ENCODE results near the gene MARK1. TPM values are rescaled to one million over a fixed set of nuclear protein-coding genes. Genes with fewer than 3 reads are reported as not detected.

The MARK1 gene
- polyA plus RNA-seq, 1 of the 3 experiments (the other 2 are of a cell fraction): 3.1 TPM

DNA sequence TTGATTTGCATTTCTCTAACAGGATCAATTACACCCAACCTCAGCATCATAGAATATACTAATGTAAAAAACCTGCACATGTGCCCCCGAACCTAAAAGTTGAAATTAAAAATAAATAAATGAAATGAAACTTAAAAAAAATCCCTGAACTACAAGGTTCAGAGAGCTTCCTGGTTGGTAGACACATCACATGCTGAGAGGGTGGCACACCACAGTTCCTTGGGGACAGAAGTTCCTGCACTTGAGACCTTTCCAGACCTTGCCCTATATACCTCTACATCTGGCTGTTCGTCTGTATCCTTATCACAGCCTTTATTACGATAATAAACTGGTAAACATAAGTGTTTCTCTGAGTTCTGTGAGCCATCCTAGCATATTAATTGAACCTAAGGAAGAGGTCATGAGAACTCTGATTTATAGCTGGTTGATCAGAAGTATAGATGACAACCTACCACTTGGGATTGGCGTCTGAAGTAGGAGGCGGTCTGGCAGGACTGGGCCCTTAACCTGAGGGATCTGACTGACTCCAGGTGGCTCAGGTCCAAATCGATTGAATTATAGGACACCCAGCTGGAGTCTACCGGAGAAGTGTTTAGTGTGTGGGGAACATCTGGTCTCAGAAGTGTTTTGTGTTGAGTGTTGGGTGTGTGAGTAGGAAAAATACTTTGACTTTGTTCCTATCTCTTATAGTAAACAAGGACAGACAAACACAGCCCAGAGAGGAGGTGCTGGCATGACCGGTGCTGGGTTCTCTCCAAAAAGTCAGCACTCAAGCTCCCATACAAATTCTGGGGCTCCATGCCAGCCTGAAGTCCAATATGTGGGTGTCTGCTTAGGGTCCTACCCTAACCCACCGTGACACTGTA, 181.2 kb downstream of the MARK1 start:
- no peak for TF ChIP-seq ELF1 (IDR thresholded peaks at IDR 0.05)
- TF ChIP-seq TEAD4 (IDR thresholded peaks at IDR 0.05; ENCODE audit: borderline replicate concordance, insufficient read depth): no peak
- no peak for TF ChIP-seq IRF3 (IDR thresholded peaks at IDR 0.05; ENCODE audit: low read depth, low read length)
- no peak for TF ChIP-seq REST (IDR thresholded peaks at IDR 0.05; ENCODE audit: low read depth, low read length)
- TF ChIP-seq GATA2 (CRISPR knock-in tag; IDR thresholded peaks at IDR 0.05): no peak
- WGBS (ENCODE audit: low lambda C conversion rate): 53% methylated on average over 9 of the region's 9 CpGs
- CTCF ChIA-PET: interaction anchor here (0.7 to 1.0 kb wide), 2 partner anchors 24 to 66 kb away, joined by 3 read pairs; no protein-coding TSS in a partner anchor
- no peaks in the 10 kb centered on the region for H3K27me3 ChIP-seq (ENCODE audit: insufficient read depth)
- H3K4me1 ChIP-seq (ENCODE audit: control insufficient read depth in 1 of 2, insufficient read depth in 2 of 2, low read depth in 1 of 2, low read length in 1 of 2): no peaks in the 10 kb centered on the region; a peak in 1 of 4 replicates
- no peaks in the 10 kb centered on the region for H3K9me2 ChIP-seq
- DNase-seq: no peak
- H4K20me1 ChIP-seq (ENCODE audit: insufficient read depth): no peaks in the 10 kb centered on the region
- no peak overlapping the region for H2AFZ ChIP-seq (ENCODE audit: low read depth)
- POLR2A ChIA-PET: no interaction called here
- no peak overlapping the region for H3K4me3 ChIP-seq (ENCODE audit: low read depth in 2 of 2, low read length in 1 of 2)
- no peak overlapping the region for H3K4me2 ChIP-seq
- H3K36me3 ChIP-seq (replicated peaks in 1 of 2; ENCODE audit: control insufficient read depth in 1 of 2, insufficient read depth in 2 of 2, low read length in 1 of 2): no peaks in the 10 kb centered on the region
- H3K27ac ChIP-seq (ENCODE audit: low read depth in 2 of 2, low read length in 1 of 2): no peak overlapping the region
- H3K9ac ChIP-seq: no peak overlapping the region
- H3K9me3 ChIP-seq: no peaks in the 10 kb centered on the region
- no peaks in the 10 kb centered on the region for H3K79me2 ChIP-seq (ENCODE audit: insufficient read depth)
- no peaks in the 10 kb centered on the region for H3F3A ChIP-seq (replicated peaks; ENCODE audit: insufficient read depth)

DNA sequence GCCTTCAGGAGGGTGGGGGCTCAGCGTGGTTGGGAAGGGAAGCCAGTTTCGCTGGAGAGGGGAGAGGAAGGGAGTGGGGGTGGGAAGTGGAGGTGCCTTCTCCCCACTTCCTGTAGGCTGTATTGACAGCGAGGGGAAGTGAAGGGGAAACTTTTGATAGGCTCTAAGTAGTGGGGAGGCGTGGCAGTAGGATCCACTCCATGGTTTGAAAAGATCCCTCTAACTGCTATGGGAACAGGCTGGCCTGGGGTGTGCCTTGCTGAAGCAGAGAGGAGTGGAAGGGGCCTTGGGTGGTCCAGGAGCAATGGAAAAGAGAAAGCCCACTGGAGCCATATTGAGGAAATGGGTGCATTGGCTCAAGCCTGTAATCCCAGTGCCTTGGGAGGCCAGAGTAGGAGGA, 182.4 kb downstream of the MARK1 start:
- CTCF ChIA-PET: no interaction called here
- TF ChIP-seq SMC3 (IDR thresholded peaks at IDR 0.05; ENCODE audit: low read depth, low read length) (no peak), MEF2A (IDR thresholded peaks at IDR 0.05; ENCODE audit: borderline replicate concordance, low read depth) (no peak), RFX5 (IDR thresholded peaks at IDR 0.05; ENCODE audit: low read length) (no peak), ELF1 (IDR thresholded peaks at IDR 0.05) (no peak), CHD2 (IDR thresholded peaks at IDR 0.05; ENCODE audit: low read length, partially characterized antibody) (no peak), EP300 (IDR thresholded peaks at IDR 0.05; ENCODE audit: borderline replicate concordance in 1 of 2, low read depth in 1 of 2, low read length in 1 of 2) (no peak), IRF3 (IDR thresholded peaks at IDR 0.05; ENCODE audit: low read depth, low read length) (no peak), REST (IDR thresholded peaks at IDR 0.05; ENCODE audit: low read depth, low read length) (no peak), YY1 (IDR thresholded peaks at IDR 0.05; ENCODE audit: low read depth) (no peak), GATA2 (CRISPR knock-in tag; IDR thresholded peaks at IDR 0.05) (no peak)
- TF ChIP-seq, protein P1, sequence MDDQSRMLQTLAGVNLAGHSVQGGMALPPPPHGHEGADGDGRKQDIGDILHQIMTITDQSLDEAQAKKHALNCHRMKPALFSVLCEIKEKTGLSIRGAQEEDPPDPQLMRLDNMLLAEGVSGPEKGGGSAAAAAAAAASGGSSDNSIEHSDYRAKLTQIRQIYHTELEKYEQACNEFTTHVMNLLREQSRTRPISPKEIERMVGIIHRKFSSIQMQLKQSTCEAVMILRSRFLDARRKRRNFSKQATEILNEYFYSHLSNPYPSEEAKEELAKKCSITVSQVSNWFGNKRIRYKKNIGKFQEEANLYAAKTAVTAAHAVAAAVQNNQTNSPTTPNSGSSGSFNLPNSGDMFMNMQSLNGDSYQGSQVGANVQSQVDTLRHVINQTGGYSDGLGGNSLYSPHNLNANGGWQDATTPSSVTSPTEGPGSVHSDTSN (IDR thresholded peaks at IDR 0.05): no peak

More for the DNA sequence above, 182.4 kb downstream of the MARK1 start:
- Histone ChIP-seq H3F3A (replicated peaks; ENCODE audit: insufficient read depth) (no peaks in the 10 kb centered on the region), H3K79me2 (ENCODE audit: insufficient read depth) (no peaks in the 10 kb centered on the region), H3K4me1 (ENCODE audit: control insufficient read depth in 1 of 2, insufficient read depth in 2 of 2, low read depth in 1 of 2, low read length in 1 of 2) (no peaks in the 10 kb centered on the region; a peak in 1 of 4 replicates), H3K36me3 (replicated peaks in 1 of 2; ENCODE audit: control insufficient read depth in 1 of 2, insufficient read depth in 2 of 2, low read length in 1 of 2) (no peaks in the 10 kb centered on the region), H3K9me3 (no peaks in the 10 kb centered on the region), H3K27me3 (ENCODE audit: insufficient read depth) (no peaks in the 10 kb centered on the region), H2AFZ (ENCODE audit: low read depth) (no peak overlapping the region), H3K4me2 (no peak overlapping the region), H3K9ac (no peak overlapping the region), H3K27ac (ENCODE audit: low read depth in 2 of 2, low read length in 1 of 2) (no peak overlapping the region), H4K20me1 (ENCODE audit: insufficient read depth) (no peaks in the 10 kb centered on the region), H3K9me2 (no peaks in the 10 kb centered on the region), H3K4me3 (ENCODE audit: low read depth in 2 of 2, low read length in 1 of 2) (no peak overlapping the region)
- WGBS (ENCODE audit: low lambda C conversion rate): 47% methylated on average over 4 of the region's 4 CpGs
- DNase-seq: no peak
- POLR2A ChIA-PET: interaction anchor here (0.7 kb wide), 1 partner anchor 27 kb away, joined by 3 read pairs; no protein-coding TSS in a partner anchor

Data from SK-N-SH (cell line).